Type B pancreatic cell (in vitro differentiated cells): ENCODE data around the gene PAQR7. TPM values are rescaled to one million over a fixed set of nuclear protein-coding genes. Genes with fewer than 3 reads are reported as not detected.

Experiments
- DNase-seq: peaks from one replicate; pipeline ENCODE4 v3.0.0; 2021; ENCODE audit warnings: mixed read lengths; ENCODE audit not compliant: unreplicated experiment; ENCODE audit errors: extremely low spot score
- H3K27ac Mint-ChIP-seq: 2 replicates; pipeline ENCODE4 v1.8.0; 2021; ENCODE audit warnings: mild to moderate bottlenecking, mixed read lengths
- H3K27me3 Mint-ChIP-seq: 2 replicates; pipeline ENCODE4 v1.8.0; 2021; ENCODE audit warnings: mixed read lengths
- H3K36me3 Mint-ChIP-seq: 2 replicates; pipeline ENCODE4 v1.8.0; 2021; ENCODE audit warnings: mixed read lengths
- H3K4me1 Mint-ChIP-seq: one replicate; pipeline ENCODE4 v1.8.0; 2021; ENCODE audit warnings: mixed read lengths; ENCODE audit not compliant: unreplicated experiment
- H3K4me3 Mint-ChIP-seq: 2 replicates; pipeline ENCODE4 v1.8.0; 2021; ENCODE audit warnings: mild to moderate bottlenecking, mixed read lengths
- H3K9me3 Mint-ChIP-seq: 2 replicates; pipeline ENCODE4 v1.8.0; 2021; ENCODE audit warnings: mixed read lengths
- CTCF ChIP-seq: fragments of 200-600 bp; sonication (generic); conservative IDR thresholded peaks from 2 replicates; pipeline ENCODE4 v1.5.0; 2021; ENCODE audit warnings: antibody characterized with exemption, mild to moderate bottlenecking
- total RNA-seq: library from RNA; stranded (reverse); gene quantifications from 2 replicates; pipeline ENCODE4 v1.2.1, GENCODE V29; 2021; ENCODE audit warnings: low replicate concordance

Gene PAQR7
- total RNA-seq, 1 donor from 2014 or later: 24.3 TPM

DNA sequence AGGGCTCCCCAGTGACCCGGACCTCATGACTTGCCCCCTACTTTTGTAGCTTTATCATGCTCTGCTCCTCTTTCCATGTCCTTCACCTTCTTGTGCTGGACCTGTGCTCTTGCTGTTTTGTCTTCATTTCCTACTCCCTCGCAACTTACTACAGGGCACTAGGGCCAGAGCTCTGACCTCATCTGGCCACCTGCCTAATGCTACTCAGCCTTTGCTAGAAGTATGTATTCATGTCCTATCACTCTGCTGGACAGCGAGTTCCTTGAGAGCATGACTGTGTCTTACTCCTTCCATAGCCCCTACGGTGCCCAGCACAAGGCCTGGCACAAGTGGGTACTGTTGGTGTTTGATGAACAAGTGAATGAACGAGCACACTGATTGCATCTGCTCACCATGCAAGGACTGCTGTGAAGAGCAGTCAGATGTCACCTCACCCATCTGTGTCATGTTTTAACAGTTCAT, 53.8 kb downstream of the PAQR7 start:
- H3K27me3 Mint-ChIP-seq: no peaks in the 10 kb centered on the region
- DNase-seq: no peak
- H3K36me3 Mint-ChIP-seq: peaks cover 8% of the 10 kb centered on the region
- no peaks in the 10 kb centered on the region for H3K9me3 Mint-ChIP-seq
- H3K27ac Mint-ChIP-seq: peak overlapping the region; percentile 61
- peaks cover 36% of the 10 kb centered on the region for H3K4me1 Mint-ChIP-seq
- H3K4me3 Mint-ChIP-seq: peak overlapping the region; percentile 96
- TF ChIP-seq CTCF: no peak

DNA sequence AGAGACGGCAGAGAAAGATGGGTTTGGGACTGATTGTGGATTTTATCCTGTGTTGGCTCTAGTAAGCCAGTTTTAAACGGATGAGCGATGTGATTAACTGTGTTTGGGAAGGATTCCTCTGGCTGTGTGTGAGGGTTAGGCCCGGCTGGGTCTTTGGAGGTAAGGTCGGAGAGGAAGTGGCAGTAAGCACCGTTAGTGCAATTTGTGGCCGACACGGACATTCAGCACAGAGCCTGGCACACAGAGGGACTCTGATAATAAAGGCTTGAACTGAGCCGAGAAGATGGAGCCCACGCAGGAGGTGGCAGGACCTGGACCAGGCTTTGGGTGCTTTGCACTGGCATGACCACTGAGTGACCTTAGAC, 54.4 kb downstream of the PAQR7 start:
- TF ChIP-seq CTCF: no peak
- Mint-ChIP-seq H3K27me3 (no peaks in the 10 kb centered on the region), H3K4me3 (peak overlapping the region; percentile 96), H3K4me1 (peaks cover 36% of the 10 kb centered on the region), H3K36me3 (peaks cover 8% of the 10 kb centered on the region), H3K9me3 (no peaks in the 10 kb centered on the region), H3K27ac (peak overlapping the region; percentile 94)
- no peak for DNase-seq

- H3K27me3 Mint-ChIP-seq: no peaks in the 10 kb centered on the region
- H3K27ac Mint-ChIP-seq: peak overlapping the region; percentile 99
- H3K4me1 Mint-ChIP-seq: peaks cover 36% of the 10 kb centered on the region
- TF ChIP-seq CTCF: no peak
- DNase-seq: no peak
- peaks cover 8% of the 10 kb centered on the region for H3K36me3 Mint-ChIP-seq
- H3K4me3 Mint-ChIP-seq: peak overlapping the region; percentile 100
- no peaks in the 10 kb centered on the region for H3K9me3 Mint-ChIP-seq
Observed at GRCh38 chr1:25820247-25821111, 55.0 kb downstream of the PAQR7 start.

DNA sequence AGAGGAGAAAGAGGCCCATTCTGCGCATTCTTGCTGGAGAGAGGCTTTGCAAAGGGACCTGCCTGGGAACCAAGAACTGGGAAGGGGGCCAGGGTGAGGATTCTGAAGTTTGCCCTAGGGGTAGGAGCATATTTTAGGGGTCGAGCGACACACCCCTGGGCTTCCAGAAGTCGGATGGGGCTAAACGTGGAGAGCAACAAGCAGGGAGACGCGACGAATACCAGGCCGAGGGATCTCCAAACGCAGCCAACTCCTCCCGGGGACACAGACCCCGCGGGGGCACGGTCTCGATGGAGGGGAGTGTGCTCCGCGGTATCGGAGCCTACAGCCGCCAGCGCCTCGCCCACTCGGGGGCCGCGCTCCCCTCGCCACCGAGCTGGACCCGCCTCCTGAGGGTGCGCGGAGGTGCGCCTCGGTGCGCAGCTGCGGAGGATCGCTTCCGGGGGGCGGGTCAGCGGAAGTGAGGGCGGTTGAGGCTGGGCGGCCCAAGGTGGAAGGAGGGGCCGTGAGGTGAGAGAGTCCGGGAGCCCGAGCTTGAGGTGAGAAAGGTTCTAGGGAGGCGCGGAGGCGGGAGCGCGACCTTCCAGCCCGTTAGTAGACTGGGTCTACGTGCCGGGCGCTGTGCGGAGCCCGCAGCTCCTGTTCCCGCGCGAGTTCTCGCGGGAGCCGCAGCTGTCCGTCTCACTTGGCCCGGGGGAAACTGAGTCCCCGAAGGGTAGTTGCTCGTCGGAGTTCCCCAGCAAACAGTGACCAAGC, 55.8 kb downstream of the PAQR7 start, which contains the start of gene MTFR1L:
MTFR1L (plus strand) TSS at position 464 of the 756 bp plus-strand sequence. CDS start 3,151 bp downstream, outside the sequence.
- Mint-ChIP-seq H3K4me3 (peak within 1 kb of the TSS; percentile 100), H3K27me3 (no peaks in the 10 kb centered on the region), H3K27ac (peak within 1 kb of the TSS; percentile 99), H3K9me3 (no peaks in the 10 kb centered on the region), H3K4me1 (peaks cover 36% of the 10 kb centered on the region), H3K36me3 (peaks cover 8% of the 10 kb centered on the region)
- no peak for TF ChIP-seq CTCF
- peak; percentile 85 for DNase-seq

DNA sequence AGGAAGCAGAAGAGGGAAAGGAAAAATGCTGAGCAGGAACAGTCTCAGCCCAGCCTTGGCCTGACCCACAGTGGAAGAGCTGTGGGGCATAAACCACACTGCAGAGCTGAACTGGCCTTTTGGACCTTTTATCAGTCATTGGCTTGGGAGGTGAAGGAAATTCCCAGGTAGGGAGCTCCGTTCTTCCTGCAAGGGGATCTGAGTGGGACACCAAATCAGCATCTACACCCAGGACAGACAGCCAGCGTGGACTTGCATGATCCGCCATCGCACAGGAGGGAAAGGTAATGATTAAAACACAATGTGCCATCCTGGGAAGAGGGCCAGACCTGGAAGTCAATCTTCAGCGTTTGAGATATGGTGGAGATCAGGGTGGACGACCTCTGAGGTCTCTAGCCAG, 56.9 kb downstream of the PAQR7 start:
- TF ChIP-seq CTCF: no peak
- DNase-seq: no peak
- peak overlapping the region; percentile 99 for H3K27ac Mint-ChIP-seq
- H3K27me3 Mint-ChIP-seq: no peaks in the 10 kb centered on the region
- peaks cover 36% of the 10 kb centered on the region for H3K4me1 Mint-ChIP-seq
- H3K36me3 Mint-ChIP-seq: peaks cover 8% of the 10 kb centered on the region
- H3K4me3 Mint-ChIP-seq: peak overlapping the region; percentile 100
- no peaks in the 10 kb centered on the region for H3K9me3 Mint-ChIP-seq
